ENCODE results near the gene TRPM1.
A peak's percentile ranks its signal among the peaks of the same experiment; 100 is the strongest.

TRPM1 gene

DNA sequence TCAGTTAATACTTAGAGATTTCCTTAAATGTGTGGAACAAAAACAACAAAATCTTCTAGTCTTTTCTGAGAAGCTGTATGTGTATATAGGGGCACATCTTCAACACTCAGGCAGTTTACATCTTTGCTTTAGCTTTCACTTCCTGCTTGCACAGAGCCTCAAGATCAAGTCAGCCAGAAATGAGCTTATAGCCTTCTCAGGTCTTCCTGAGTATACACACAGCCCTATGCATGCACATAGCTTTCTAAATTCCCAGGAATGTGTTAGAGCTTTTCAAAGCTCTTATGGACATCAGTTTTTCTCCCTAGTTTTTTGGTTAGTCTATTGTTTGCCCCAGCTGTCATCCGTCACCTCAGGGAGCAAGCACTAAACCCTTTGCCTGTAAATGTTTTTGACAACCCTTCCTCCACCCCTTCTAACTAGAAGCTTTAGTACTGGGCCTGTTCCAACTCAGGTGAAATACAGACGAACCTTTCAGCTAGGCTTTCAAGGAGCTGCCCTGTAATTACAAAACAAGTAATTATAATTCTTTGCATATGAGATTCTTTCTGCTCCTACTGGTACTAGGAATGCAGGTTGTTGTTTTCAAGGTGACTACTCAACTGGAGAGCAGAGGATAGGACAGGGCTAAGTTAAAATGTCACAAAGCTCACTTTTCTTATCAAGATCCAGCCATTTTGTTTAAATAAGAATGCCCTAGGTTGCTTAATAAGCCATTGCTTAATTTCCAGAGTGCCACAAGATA lies 87.5 kb downstream of the TRPM1 start:
- no peak for DNase-seq

DNA sequence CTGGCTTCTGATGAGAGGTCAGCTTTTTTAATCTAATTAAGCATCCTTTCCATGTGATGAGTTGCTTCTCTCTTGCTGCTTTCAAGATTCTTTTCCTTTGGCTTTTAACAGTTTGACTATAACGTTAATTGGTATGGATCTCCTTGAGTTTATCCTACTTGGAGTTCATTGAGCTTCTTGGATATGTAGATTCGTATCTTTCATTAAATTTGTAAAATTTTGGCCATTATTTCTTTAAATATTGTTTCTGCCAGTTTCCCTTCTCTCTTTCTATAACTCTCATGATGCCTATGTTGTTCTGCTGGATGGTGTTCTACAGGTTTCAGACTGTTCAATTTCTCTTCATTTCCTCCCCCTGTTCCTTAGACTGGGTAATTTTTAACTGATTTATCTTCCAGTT lies 89.1 kb downstream of the TRPM1 start:
- DNase-seq = no peak

DNA sequence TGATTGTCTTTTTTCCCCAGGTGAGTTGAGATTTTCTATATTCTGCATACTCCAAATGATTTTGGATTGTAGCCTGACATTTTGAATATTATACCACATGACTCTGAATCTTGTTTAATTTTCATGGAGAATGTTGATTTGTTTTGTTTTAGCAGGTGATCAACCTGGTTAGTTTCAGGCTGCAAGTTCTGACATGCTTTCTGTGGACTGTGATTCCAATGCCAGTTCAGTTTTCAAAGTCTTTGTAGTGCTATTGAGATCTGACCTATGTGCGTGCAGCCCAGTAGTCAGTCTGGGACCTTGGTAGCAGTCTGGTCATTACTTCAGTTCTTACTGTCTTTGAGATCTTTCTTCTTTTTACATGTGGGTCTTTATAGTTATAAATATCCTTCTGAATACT lies 91.5 kb downstream of the TRPM1 start:
- DNase-seq = no peak

DNA sequence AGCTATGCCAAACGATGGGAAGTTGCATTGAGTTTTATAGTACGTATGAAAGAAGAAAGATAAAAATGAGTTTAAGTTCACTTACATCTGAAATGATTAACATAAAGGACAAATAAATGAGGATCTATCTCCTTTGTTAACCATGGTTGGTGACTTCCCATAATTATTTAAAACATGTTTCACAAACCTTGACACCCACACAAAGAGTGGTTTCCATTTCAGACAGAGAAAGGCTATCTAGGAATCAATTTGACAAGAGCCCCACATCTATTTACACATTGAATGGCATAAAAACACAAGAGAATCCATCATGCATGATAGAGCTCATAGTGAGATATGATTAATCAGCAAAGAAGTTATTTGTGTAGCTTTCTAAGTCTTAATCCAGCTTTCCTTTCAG lies 95.9 kb downstream of the TRPM1 start:
- DNase-seq = no peak

DNA sequence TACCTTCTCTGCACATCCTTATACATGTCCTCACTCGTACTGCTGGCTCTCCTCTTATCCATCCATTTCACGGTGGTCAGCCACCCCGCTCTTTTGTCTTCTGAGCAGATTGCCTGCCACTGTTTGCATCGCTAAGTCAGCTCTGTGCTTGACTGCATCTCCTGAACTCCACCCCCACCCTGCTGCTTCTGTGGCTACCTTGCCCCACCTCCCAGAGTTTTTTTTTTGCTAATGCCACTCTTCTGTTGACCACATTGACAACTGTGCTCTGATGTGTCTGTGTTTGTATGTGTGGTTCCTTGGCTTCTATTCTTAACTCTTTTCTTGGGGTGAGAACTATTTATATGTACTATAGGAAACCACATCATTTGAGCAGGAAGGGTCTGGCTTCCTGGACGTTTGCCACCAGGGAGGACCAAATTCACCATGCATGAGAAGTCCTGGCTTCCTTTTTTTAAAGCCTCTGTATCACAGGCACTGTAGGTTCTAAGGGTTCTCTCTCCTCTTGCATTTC lies 97.2 kb downstream of the TRPM1 start:
- no peak for DNase-seq

DNA sequence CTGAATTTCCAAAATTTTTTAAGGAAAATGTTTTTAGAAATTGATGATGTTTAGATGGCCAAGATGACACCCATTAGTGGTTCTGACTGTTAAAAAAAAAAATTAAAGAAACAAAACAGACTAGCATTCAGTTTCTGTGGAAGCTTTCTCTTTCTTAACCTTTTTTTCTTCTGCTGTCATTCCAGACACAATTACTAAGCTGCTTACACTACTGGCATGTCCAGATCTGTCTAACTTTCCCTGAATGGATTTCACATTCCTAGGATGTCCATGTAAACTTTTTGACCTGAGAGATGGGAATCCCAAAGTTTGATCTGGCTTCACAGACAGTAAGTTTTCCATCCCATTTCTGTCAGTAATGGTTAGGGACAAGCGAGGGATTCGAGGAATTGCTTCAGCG lies 99.8 kb downstream of the TRPM1 start:
- no peak for DNase-seq

DNA sequence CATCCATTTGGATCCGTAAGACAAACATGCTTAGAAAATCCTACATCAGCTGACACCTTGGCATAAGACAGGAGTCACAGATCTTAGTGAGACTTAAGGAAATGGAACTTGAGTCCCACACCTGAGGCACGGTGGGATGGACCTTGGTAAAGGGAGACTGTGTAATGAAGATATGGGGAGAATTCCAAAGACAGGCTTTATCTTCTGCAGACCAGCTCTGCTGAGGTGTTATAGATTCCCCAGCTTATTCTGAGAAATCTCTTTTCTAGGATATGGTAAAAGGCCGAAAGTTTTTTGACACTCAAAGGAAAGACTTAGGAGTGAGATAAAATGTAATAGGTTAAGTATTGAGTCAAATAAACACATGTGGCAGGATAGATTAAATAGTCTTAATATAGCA lies 101.8 kb downstream of the TRPM1 start:
- no peak for DNase-seq

DNA sequence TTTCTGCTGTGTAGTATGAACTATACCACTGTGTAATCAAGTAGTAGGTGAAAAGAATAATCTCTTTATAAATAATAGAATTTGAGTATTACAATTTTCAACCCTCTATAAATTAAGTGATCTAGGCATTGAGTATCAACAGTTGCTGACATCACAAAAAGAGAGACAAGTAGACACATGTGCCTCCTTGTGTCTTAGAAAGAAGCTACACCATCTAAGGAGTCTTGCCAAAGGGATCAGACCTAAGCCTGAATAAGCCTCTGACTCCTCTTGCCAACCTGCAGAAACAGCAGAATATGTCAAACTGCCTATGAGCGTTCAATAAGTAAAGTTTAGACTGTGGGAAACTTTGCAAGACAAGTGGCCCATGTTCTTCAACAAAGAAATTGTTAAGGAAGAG lies 104.3 kb downstream of the TRPM1 start:
- DNase-seq = no peak

DNA sequence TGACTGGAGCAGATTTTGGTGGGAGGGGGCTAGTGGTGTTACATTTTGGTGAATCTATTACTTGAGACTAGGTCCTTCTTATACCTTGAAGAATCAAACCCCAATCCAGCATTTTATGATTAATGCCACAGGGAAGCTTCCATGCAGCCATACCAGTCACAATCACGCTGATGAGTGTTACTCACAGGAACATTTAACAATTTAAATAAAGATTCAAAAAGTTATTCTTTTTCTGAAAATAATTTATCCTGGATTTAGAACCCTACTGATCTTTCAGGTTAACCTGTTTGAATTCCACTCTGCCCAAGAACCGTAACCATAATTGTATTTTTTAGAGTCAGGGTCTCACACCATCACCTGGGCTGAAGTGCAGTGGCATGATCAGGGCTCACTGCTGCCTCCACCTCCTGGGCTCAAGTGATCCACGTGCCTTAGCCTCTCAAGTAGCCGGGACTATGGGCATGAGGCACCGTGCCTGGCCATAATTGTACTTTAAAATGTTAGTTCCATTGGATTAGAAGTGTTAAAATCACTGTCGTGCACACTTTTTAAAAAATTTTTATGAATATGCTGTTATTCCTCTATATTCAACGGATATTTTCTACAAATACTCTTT lies 109.2 kb downstream of the TRPM1 start:
- DNase-seq = no peak

DNA sequence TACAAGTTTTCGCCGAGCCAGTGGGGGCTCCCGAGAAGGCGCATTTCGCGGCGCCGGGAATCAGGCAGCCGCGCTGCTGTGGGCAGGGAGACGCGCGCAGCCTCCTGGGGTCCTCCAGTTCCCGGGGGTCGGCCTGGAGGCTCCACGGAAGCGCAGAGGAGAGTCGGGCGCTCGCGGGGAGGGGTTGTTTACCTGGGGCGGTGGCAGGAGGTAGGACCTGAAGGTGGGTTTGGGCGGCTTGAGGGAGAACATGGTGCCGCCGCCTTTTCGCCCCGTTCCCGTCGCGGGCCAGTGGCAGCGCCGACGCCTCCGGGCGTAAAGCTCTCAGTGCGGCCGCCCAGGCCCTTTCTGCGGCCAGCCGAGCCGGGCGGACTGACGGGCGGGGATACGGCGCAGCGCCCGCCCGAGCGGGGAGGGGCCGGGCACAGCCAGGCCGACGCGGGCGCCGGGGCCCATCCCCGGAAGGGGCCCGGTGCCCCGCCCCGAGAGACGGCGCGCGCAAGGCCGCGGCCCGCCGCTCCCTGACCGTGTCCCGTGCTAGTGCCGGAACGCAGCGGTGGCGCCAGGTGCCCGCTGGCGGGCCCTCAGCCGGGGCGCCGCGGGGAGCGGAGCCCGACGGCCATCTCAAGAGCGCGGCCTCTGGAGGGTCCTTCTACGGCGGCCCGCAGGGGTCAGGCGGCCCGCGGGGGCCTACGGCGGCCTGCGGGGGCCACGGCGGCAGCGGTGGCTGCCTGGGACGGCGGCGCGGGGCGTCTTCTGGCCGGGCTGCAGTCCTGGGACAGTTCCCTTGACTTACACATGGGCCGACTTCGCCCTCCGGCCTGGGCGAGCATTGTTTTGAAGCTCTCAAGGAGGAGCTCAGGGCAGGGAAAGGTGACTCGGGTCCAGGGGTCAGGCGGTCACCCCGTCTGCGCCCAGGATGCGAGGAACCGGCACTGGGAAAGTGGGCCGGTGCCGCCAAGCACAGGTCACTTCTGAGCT lies 110.0 kb downstream of the TRPM1 start, which contains the start of gene MTMR10:
MTMR10 (minus strand) TSS at position 374 of the 981 bp plus-strand sequence; CDS start at position 252, 122 bp downstream.
- peak; percentile 63 for DNase-seq

DNA sequence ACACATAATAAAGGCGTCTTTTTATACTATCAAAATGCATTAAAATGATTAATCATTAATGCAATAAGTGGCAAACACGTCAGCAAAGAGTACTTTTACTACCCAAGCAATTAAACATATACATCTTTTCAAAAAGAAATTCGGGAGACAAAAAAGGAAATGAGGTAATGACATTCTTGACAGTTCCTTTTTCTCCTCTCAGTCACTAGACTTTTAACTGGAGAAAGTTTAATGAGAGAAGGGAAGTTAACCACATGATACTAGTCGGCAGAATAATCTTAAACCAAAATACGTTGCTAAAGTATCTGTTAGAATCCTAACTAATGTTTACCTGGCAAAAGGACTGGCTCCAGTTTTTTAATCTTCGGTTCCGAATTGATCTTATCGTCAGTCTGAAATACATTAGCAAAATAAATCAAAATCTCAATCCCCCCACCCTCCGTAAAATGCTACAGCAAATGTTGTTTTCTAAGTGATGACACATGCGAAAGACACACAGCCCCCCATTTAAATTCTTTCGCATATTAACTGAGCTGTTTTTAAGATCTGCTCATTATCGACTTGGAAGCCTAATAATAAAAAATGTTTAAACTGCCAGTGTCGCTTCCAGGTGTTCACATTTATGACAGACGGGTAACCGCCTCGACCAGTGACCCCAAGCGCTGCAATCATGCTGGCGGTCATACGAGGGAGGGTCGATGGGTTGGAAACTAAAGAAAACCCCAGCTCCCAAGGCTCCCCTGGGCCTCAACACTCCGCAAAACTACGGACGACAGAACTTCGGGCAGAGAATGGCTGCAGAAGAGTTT lies 110.9 kb downstream of the TRPM1 start:
- peak; percentile 5 for DNase-seq

DNA sequence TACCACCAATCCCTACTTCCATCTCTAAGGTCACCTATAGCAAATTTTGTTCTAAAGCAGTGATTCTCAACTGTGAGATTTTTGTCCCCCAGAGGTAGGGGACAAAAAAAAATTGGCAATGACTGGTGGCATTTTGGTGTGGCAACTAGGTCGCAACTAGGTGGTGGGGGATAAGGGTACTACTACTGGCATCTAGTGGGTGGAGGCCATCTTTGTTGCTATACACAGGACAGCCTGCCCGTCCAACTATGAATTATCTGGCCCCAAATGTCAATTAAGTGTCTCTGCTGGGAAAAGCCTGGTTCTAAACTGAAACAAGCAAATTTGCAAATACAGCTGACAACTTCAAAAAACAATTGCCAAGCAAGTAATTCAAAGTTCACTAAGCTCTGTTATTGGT lies 111.5 kb downstream of the TRPM1 start:
- no peak for DNase-seq

DNA sequence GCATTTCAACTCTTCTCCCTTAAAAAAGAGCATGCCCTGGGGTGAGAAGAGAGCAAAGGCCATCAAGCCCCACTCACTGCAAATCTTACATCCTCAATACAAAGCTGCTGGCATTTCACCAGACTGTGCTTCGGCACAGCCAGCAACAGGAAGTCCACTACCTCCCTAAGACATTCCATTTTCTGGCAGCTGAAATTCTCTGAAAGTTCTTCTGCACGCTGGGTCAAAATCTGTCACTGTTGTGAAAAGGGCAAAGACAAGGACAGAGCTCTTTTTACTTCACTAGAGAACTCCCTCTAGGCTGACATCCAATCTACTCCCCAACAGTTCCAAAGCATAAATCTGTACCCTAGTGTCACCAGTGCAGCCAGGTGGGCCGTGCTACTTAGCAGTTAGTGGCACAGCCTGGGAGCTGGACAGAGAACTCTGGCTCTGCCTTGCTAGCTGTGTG lies 116.4 kb downstream of the TRPM1 start:
- no peak for DNase-seq

DNA sequence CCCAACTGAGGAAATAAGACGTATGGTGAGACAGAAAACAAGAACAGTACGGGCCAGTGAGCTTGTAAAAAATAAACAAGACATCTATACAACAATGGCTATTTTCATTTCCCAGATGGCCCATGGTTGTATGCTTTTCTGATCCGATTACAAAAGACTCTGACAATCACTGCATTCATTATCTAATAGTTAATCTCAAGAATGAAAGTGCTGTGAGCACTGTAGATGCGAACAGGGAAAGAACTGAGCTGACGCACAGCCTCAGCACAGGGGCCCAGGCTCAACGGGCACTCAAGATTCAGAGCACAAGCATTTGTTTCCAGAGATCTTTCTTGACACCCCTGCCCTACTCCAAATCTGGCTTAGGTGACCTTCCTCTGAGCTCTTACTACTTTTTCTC lies 117.0 kb downstream of the TRPM1 start:
- DNase-seq = no peak

DNA sequence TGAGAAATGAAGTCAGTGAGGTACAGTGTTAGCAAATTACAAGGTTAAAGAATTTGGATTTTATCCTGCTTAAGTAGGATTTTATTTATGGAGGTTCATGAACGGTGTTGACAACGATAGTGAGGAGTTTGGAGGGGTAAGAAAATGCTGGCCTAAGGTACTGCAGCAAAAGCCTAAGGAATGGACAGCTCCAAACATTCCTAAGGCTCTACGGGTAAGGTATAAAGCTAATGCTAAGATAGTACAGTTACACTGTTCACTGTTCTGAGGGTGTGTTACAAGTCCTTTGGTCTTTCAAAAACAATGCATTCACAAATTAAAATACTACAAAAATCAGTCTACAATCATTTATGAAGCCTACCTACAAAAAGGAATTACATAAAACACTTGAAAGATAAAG lies 117.4 kb downstream of the TRPM1 start:
- DNase-seq = no peak

DNA sequence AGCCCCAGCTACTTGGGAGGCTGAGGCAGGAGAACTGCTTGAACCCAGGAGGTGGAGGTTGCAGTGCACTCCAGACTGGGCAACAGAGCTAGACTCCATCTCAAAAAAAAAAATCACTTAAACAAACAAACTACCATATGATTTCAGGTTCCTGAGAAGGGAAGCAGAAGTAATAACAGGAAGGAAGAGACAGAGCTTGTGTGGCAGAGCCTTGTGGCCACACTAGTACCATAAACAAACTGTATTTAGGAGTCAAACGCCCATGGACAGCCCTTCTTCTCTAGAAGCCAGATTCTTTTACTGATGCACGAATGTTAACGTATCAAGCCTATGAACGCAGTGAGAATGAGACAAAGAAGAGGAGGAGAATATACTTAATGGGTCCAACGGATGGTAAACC lies 122.1 kb downstream of the TRPM1 start:
- DNase-seq = no peak

DNA sequence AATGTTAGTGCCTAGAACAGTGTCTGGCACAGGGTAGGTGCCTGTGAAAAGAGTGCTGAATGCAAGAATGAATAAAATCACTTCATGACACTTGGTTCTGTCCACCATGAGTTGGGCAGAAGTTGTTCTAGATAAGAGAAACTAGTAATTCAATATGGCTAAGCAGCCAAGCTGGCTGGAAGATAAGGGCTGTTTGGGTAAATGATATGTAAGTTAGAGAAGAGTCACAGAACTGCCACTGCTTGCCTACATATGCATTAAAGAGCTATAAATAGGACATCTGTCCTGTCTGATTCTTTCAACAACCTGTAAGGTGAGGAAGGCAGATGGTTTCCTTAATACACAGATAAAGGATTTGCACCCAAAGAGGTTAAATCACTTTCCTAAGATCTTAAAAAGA lies 123.2 kb downstream of the TRPM1 start:
- DNase-seq = no peak

DNA sequence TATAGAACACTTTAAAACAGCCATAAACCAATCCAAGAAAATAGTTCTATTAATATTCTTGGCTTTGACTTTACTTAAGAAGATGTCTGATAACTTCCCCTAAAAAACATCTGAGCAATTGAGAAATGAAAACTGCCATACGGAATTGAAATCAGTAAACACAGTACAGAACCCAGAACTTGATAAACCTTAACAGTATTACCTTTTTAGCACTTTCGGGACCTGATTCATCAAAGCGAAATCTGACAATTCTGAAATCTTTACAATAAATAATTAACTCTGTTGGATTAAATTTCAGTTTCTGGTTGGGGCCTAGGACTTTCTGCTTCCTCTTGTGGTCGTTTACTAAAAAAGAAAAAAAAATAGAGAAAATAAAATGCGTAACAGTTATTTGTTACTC lies 127.4 kb downstream of the TRPM1 start:
- DNase-seq = no peak

DNA sequence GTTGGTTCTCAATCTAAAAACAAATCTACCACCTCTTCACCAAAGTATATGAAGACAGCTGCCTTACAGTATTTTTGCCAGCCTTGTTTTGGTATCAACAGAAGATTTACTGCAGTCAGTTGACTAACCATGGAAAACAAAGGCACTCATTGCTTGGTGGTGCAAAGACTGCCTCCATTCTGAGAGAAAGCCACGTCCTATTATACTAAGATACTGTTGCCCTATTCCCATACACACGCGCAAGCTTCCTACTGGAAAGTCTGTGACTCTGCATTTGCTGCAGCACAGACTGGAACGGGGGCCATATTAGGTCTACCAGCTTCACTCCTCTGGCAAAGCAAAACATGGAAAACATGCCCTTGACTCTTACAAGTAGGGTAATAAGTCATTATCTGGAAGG lies 128.1 kb downstream of the TRPM1 start:
- DNase-seq = no peak

DNA sequence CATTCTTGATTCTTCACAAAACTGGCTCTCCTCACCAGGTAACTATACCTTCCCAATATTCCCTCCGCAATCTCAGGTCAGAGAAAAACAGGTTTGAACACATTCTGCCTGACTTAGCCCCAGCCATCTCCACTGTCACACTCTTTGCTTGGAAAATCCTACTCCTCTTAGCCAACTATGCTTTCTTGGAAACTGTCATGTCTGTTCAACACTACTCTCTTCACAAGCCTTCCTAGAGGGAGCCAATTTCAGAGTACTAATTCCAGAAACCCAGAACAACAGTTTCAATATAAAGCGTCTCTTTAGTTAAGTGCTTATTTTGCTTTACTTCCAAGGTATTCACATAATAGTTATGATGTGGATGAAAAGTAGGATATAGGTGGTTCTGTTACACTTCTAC lies 131.8 kb downstream of the TRPM1 start:
- no peak for DNase-seq

DNA sequence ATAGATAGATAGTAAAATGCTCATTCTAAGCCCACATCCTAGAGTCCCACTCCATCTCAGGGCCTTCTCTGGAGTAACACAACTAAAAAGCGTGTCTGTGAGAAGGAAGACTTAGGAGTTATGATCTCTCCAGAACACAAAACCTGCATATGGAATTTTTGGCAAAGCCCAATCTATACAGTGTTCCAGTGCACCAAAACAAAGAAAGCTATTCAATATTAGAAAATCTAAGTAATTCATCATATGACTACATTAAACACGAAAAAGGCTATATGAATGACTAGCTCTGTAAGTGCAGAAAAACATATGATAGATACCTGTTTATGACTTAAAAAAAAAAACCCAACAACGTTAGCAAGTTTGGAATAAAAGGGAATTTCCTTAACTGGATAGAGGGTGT lies 137.8 kb downstream of the TRPM1 start:
- DNase-seq = no peak

DNA sequence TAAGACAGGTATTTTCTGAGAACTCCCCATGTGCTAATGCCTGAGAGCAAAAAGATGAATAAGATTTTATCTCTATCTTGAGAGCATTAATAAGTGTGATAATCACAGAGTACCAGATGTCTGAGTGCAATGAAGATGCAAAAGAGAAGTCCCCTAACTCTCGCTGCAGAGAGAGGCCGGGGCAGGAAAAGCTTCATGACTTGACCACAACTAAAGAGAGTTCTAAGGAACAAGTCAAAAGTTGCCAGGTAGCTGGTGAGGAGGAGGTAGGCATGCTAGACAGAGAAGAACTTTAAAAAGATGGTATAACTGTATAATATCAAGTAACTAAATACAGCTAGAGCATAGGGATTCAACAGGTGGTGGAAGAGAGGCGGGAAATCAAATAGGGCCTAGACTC lies 138.9 kb downstream of the TRPM1 start:
- no peak for DNase-seq
